ENCODE measurements around the gene WASF2.
A peak's percentile ranks its signal among the peaks of the same experiment; 100 is the strongest.

- no peak for TF ChIP-seq POLR2A (IDR thresholded peaks at IDR 0.05)
- TF ChIP-seq CTCF (IDR thresholded peaks at IDR 0.05) = no peak
- TF ChIP-seq POLR2AphosphoS5 (IDR thresholded peaks at IDR 0.05) = peak; percentile 15
- no peak for TF ChIP-seq EP300 (IDR thresholded peaks at IDR 0.05)
Observed at GRCh38 chr1:27538793-27539192, 48.8 kb upstream of the WASF2 start.
